H1 (cell line): ENCODE results near the gene SLC28A1. TPM values are rescaled to one million over a fixed set of nuclear protein-coding genes. Genes with fewer than 3 reads are reported as not detected.

Experiments
- ASH2L ChIP-seq: fragments of 200-600, 300-600 bp; sonication (generic); IDR thresholded peaks from one replicate; pipeline ENCODE4 v1.7.1; 2017; ENCODE audit warnings: low read length
- EGR1 ChIP-seq: IDR thresholded peaks from 2 replicates; pipeline ENCODE4 v1.6.1; 2011; ENCODE audit warnings: low read depth, low read length, borderline replicate concordance
- GTF2F1 ChIP-seq: IDR thresholded peaks from 2 replicates; pipeline ENCODE4 v1.6.1; 2012; ENCODE audit warnings: low read depth, low read length, improper control_type of control experiment, borderline replicate concordance
- HDAC6 ChIP-seq: IDR thresholded peaks from one replicate; pipeline ENCODE4 v1.7.1; 2012; ENCODE audit warnings: low read depth, mild to moderate bottlenecking, inconsistent platforms, low read length, moderate library complexity
- KDM1A ChIP-seq: fragments of 200-600, 300-600 bp; sonication (generic); IDR thresholded peaks from 2 replicates; pipeline ENCODE4 v1.7.1; 2016; ENCODE audit warnings: mild to moderate bottlenecking, low read length, borderline replicate concordance
- NRF1 ChIP-seq: IDR thresholded peaks from 2 replicates; pipeline ENCODE4 v1.6.1; 2011; ENCODE audit warnings: mild to moderate bottlenecking, low read depth, low read length, improper control_type of control experiment
- POU5F1 ChIP-seq: IDR thresholded peaks from 2 replicates; pipeline ENCODE4 v1.6.1; 2011; ENCODE audit warnings: low read depth, mild to moderate bottlenecking, low read length, moderate library complexity
- TAF1 ChIP-seq: IDR thresholded peaks from 2 replicates; pipeline ENCODE4 v1.6.1; 2011; ENCODE audit warnings: mild to moderate bottlenecking, low read depth, low read length
- TBP ChIP-seq: IDR thresholded peaks from 2 replicates; pipeline ENCODE4 v1.6.1; 2011; ENCODE audit warnings: low read depth, low read length, improper control_type of control experiment
- USF2 ChIP-seq: IDR thresholded peaks from 2 replicates; pipeline ENCODE4 v1.6.1; 2011; ENCODE audit warnings: low read length, improper control_type of control experiment
- polyA plus RNA-seq, 7 experiments: library from polyadenylated mRNA; depleted of rRNA in 3 of 7; stranded (reverse) in 5 of 7; unstranded in 2 of 7; fragments of >200 nt in 5 of 7; fragments of 200-250 nt in 2 of 7; gene quantifications; 1 replicate in 5 of 7; 2 replicates in 1 of 7; 4 replicates in 1 of 7; pipeline versions ENCODE4 v1.2.1 to v1.2.3, GENCODE V29; 2011 to 2013; ENCODE audit warnings: missing spikeins in 2 of 7, mixed read lengths in 2 of 7
- total RNA-seq: library from RNA; stranded (reverse); fragmentation: NEBNext Ultra II Directional; extraction: Animal tissue kit (Norgen Biotek cat#: 25700); gene quantifications from 2 replicates; pipeline ENCODE4 v1.2.1, GENCODE V29; 2021

The SLC28A1 gene
- total and polyA plus RNA-seq, 2 of the 8 experiments (the other 6 are each of a cell fraction or from before 2014, with no cell fraction given), result 0.09 TPM; not detected in 1

- TF ChIP-seq USF2 (no peak), EGR1 (peak; percentile 88), TBP (0 out of 2 replicates have a peak, but pooled peaks have one; percentile 16), POU5F1 (no peak), NRF1 (peak; percentile 56), ASH2L (peak; percentile 46), HDAC6 (no peak), GTF2F1 (no peak), KDM1A (peak; percentile 89; the same call in 1 of the 2 replicates), TAF1 (peak; percentile 26; the same call in 1 of the 2 replicates)
These were observed 96.7 kb downstream of the SLC28A1 start (continued) for GRCh38 chr15:84981054-84981710.
